Activated T-helper 1 cell treated with Interleukin-2 at 50 U/mL for 16 hours (primary cell): ENCODE results near the gene GLIPR1L1.
A peak's percentile ranks its signal among the peaks of the same experiment; 100 is the strongest.

Source experiments
- DNase-seq: peaks from one replicate; pipeline ENCODE4 v3.0.0-alpha.2; 2020; ENCODE audit warnings: low read depth

GLIPR1L1 gene

DNA sequence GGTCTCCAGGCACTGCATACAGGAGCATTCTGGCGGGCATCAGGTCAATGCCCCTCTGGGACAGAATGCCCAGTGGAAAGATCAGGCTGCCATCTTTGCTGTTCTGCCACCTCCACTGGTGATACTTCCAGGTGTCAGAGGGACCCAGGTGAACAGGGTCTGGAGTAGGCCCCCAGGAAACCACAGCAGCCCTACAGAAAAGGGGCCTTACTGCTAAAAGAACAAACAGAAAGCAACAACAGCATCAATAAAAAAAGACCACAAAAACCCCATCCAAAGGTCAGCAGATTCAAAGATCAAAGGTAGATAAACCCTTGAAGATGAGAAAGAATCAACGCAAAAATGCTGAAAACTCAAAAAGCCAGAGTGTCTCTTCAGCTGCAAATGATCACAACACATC is 15.9 kb downstream of the GLIPR1L1 start:
- no peak for DNase-seq

DNA sequence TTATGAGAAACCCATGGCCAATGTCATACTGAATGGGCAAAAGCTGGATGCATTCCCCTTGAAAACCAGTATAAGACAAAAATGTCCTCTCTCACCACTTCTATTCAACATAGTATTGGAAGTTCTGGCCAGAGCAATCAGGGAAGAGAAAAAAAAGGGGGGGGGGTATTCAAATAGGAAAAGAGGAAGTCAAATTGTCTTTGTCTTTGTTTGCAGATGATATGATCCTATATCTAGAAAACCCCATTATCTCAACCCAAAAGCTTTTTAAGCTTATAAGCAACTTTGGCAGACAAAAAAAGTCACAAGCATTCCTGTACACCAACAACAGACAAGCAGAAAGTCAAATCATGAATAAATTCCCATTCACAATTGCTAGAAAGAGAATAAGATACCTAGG is 19.5 kb downstream of the GLIPR1L1 start:
- no peak for DNase-seq

DNA sequence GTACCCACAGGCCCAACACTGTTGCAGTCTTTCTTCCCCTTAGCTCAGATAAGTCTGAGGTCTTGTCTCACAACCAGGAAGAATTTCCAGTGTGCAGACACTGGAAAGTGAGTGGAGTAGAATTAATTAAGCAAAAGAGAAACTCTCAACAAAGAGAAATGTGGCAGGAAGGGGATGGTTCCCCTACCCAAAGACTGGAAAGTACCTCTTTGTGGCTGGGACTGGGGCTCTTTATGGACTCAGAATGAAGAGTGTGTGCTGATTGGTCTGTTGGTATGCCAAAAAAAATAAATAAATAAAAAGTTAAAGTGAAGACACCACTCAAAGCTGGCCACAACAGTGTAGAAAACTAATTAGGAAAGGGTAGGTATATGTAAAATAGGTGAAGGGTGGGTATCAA is 26.4 kb downstream of the GLIPR1L1 start:
- DNase-seq = no peak

DNA sequence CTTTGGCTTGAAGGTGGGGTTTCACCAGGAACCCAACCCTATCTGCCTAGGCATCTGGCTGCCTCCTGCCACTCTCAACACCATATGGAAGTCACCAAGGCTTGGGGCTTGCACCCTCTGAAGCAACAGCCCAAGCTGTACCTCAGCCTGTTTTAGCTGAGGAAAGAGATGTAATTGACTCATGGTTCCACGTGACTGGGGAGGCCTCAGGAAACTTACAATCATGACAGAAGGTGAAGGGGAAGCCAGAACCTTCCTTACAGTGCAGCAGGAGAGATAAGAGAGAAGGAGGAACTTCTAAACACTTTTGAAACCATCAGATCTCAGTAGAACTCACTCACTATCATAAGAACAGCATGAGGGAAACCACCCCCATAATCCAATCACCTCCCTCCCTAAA is 26.9 kb downstream of the GLIPR1L1 start:
- DNase-seq = no peak

DNA sequence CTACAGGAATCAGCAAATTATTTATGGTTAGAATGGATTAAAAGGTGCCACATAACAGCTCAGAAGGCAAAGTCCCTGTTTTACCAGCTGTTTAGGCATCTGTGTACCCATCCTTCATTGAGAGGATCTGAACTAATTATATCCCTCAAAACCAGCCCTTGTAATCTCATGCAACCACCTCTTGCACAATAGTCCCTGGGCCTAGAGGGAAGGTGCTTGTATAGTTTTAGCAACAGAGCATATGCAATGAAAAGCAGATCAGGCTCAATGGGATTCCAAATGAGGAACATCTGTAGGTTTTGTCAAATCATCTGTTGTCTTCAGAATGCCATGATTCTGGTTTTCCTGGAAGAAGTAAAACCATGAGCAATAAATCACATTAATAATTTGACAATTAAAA is 30.4 kb downstream of the GLIPR1L1 start:
- no peak for DNase-seq

DNA sequence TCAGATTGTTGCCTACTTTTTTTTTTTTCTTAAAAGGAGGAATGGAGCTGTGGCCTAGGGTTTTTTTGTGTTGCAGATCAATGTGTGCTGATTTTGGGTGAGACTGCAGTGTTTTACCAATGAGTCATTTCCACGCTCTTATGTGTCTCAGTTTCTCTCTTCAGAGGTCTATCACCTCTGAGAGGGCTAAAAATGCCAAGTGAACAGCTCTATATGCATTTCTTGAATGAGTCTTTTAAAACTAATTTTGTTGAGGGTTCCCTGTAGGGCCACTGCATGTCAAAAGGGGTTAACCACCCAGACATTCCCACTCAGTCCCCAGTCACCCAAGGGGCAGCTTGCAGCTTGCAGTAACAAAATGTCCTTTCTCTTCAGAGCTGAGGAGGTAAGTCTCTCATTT is 32.2 kb downstream of the GLIPR1L1 start:
- DNase-seq = no peak

DNA sequence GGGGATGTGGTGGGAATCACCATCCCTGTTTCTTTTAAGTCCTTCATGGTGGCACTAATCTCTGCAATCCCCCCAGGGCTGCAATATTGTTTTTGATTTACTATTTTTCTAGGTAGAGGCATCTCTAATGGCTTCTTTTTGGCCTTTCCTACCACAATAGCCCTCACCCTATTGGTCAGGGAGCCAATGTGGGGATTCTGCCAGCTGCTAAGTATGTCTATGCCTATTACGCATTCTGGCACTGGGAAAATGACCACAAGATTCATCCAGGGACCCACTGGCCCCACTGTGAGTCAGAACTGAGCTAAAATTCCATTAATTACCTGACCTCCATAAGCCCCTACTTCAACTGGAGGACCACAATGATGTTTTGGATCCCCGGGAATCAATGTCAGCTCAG is 40.5 kb downstream of the GLIPR1L1 start:
- no peak for DNase-seq

DNA sequence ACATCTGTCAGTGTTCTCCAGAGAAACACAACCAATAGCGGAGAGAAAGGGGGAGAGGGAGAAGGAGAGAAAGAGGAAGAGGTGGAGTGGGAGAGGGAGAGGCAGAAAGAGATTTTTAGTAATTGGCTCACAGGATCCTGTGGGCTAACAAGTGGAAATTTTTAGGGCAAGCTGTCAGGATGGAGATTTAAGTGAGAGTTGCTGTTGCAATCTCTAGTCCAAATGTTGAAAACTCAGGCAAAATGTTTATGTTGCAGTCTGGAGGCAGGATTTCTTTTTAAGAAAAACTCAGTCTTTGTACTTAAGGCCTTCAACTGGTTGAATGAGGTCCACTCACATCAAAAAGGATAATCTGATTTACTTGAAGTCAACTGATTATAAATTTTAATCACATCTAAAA is 43.9 kb downstream of the GLIPR1L1 start:
- no peak for DNase-seq

DNA sequence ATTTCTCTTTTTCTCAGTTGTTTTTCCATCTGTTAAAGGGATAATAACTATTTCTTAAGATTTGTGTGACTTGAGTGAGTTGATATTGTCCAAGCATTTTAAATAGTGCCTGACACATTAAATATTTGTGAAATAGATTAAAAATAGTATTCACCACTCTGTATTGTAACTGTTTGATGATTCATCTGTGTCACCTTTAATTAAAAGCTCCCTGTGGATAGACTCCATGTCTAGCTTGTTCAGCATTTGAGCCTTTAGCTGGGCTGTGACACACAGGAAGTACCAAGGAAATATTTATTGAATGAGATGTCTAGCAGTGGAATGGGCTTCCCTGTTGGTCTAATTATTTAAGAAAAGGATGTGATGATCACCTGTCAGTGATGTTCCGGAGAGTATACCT is 54.6 kb downstream of the GLIPR1L1 start:
- no peak for DNase-seq

DNA sequence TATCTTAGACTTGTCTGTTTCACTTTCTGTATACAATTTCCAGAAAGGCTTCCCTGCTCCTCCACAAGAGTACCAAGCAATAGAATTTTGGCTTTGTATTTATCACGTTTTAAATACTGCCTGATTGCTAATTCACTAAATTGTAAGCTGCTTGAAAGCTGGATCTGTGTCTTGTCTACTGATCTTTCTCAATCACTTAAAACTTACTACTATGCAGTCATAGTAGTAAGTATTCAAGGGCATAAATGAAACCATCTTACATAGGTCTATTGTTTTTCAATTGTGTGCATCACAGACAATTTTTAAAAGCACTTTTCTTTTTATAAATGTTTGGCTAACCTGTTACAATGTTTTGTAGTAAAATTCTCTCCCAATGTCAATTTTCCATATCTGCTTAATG is 55.2 kb downstream of the GLIPR1L1 start:
- DNase-seq = no peak

DNA sequence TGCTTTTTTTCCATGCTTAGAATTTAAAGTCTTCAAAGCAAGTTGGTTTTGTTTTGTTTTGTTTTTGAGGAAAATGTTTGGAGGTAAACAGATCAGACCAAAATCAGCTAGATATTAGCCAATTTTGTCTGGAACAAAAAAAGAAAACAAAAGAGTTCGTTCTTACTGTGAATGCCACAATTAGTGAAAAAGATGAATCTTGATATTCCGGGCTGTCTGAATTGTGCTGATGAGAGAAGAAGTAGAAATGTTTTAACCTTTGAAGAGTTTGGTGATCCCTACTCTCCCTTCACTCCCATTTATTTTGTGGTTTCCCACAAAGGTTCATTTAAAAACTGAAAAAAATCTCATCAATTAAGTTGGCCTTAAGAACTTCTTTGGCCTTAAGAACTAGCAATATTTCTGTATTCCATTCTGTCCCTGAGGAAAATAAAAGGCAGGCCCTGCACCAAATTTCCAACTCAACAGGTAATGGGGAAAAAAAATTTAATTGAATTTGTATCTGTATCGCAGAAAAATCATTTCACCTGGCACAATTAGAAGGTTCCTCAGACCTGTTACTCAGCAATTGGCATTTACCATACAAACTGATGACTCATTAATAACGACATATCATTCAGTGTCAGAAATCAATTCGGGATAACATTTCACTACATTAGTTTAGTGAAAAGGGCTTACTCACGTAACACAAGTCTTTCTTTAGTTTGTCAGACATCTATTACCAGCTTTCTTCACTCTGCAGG is 55.9 kb downstream of the GLIPR1L1 start:
- no peak for DNase-seq

DNA sequence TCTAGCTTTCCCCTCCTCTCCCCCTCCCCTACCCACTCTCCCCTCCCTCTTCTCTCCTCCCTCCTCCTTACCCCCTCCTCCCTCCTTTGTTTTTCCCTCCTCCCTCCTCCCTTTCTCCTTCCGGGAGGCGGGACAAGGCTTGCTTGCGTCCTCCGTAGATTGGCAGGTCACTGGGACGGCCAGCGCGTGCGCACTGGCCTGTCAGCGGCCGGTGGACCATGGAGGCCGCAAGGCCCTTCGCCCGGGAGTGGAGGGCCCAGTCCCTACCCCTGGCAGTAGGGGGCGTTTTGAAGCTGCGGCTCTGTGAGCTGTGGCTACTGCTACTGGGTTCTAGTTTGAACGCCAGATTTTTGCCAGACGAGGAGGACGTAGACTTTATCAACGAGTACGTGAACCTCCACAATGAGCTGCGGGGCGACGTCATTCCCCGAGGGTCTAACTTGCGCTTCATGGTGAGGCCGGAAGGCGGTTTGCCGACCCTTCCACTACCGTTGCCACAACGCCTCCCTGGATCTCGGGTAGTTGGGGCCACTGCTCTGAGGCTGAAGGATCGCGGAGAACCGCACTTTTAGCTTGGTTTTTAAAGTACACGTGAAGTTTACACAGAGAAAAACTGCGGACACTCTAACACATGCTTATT is 56.5 kb downstream of the GLIPR1L1 start, which contains the start of gene GLIPR1L2:
TSS of gene GLIPR1L2 (plus strand) at position 191 of the 640 bp plus-strand sequence. CDS start at position 219, 28 bp downstream.
- DNase-seq = peak; percentile 82

DNA sequence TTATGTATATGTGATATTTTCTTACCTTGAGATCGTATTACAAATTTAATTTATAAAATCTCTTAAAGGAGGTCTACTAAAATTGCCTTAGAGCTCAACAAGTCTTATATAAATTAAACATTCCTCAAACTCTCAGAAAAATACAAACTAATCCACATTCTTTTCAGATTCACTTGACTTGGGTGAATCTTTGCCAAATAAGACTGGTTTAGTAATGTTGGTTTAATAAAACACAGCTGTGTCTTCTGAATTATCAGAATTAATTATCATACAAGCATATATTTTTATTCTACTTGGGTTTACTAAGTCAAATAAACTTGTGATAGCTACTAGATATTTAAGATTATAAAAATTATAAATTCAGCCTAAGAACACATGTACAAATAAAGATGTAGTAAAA is 69.8 kb downstream of the GLIPR1L1 start:
- no peak for DNase-seq

DNA sequence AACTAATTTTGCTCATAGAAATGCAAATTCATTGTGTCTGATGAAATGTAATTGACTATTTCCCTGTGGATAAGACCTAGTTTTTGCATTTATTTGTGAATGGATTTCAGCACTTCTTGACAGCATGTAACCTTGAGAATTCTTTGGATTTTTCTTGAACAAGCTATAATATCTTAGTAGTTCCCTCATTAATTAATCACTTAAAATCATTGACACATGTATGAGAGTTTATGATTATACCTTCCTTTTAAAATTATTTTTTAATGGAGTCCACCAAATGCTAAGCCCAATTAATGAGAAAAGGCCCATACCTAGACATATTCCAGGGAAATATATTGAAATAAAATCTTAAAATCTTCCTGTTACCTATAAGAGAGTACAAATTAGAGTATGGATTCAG is 73.2 kb downstream of the GLIPR1L1 start:
- DNase-seq = no peak

DNA sequence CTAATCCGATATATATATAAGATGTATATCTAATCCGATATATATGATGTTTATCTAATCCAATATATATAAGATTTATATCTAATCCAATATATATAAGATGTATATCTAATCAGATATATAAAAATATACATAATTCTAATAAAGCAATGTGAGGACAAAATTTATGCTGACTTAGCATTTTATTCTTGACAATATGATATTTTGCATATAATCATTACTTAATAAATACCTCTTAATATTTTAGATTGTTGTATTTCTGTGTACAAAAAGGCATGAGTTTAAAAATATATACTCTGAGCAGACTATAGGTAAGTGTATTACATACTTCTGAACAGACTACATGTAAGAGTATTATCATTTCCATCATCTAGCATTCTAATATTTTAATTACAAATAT is 75.4 kb downstream of the GLIPR1L1 start:
- no peak for DNase-seq

DNA sequence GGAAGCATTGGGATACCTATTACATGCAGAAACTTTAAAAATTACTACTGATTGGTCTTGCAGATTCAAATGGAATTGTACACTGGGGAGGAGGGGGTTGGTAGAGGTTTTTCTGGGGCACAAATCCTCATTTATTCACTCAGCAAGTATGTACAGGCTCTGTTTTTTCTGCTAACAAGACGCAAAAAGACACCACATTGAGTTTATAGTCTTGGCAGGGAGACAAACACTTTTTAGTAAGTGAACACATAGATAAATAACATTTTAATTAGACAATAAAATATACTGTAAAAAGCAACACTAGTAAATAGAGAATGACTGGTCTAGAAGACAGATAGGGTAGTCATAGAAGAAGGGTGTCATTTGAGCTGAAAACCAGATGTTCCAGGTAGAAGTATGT is 80.2 kb downstream of the GLIPR1L1 start:
- DNase-seq = no peak

DNA sequence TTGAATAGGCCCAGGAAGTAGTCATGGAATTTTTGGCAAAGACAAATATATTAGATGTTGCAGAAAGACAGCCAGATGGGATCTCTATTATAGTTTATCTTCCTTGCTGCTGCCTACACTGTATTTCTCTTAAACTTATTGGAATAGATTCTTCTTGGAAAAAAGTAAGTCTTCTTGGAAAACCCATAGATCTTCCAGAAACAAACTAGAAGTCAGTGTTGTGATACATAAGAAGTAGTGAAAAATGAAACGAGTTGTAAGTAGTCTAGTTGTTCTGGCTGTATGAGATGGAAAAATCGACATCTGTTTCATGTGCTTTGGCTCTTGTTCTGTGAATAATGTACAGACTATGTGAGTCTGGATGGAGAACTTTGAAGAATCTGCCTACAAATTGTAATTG is 85.4 kb downstream of the GLIPR1L1 start:
- no peak for DNase-seq
